GM18519 (cell line): Measurements from ENCODE around the gene TBKBP1.
"Not testable (repeated sequence)": the region's sequence is repeated elsewhere in the genome, so short reads cannot be mapped to it uniquely, and the experiment has no call there.

Experiments used
- ATAC-seq: cut with Tn5 transposase; IDR thresholded peaks from one replicate; pipeline ENCODE4 v1.9.1; 2021; ENCODE audit warnings: mild to moderate bottlenecking, moderate library complexity; ENCODE audit not compliant: unreplicated experiment, low FRiP score

Gene TBKBP1

GRCh38 chr17:47729476-47729875, 35.5 kb downstream of the TBKBP1 start:
- no peak for ATAC-seq

- no peak for ATAC-seq
Observed at GRCh38 chr17:47730681-47731080, 36.7 kb downstream of the TBKBP1 start.

- no peak for ATAC-seq
Observed at GRCh38 chr17:47731396-47731795, 37.4 kb downstream of the TBKBP1 start.

- ATAC-seq = no peak
Observed at GRCh38 chr17:47732399-47733046, 38.6 kb downstream of the TBKBP1 start.

- ATAC-seq = no peak
Observed at GRCh38 chr17:47733047-47733673, 39.2 kb downstream of the TBKBP1 start, which contains the start of gene TBX21. Gene TBX21, plus strand, starts transcription at chr17:47733236. Its CDS starts 219 bp downstream, at chr17:47733455.

- no peak for ATAC-seq
Observed at GRCh38 chr17:47733674-47734410, 39.9 kb downstream of the TBKBP1 start.

- no peak for ATAC-seq
Observed at GRCh38 chr17:47735139-47735464, 41.1 kb downstream of the TBKBP1 start.

- ATAC-seq = no peak
Observed at GRCh38 chr17:47735536-47736011, 41.6 kb downstream of the TBKBP1 start.

GRCh38 chr17:47736501-47737495, 42.8 kb downstream of the TBKBP1 start:
- ATAC-seq = no peak

GRCh38 chr17:47738178-47738577, 44.2 kb downstream of the TBKBP1 start:
- no peak for ATAC-seq

GRCh38 chr17:47739150-47739549, 45.2 kb downstream of the TBKBP1 start:
- ATAC-seq = no peak

- ATAC-seq = not testable (repeated sequence)
Observed at GRCh38 chr17:47739945-47740344, 46.0 kb downstream of the TBKBP1 start.

GRCh38 chr17:47741109-47741792, 47.3 kb downstream of the TBKBP1 start:
- ATAC-seq = no peak

- ATAC-seq = no peak
Observed at GRCh38 chr17:47741793-47742145, 47.8 kb downstream of the TBKBP1 start.

- ATAC-seq = no peak
Observed at GRCh38 chr17:47742319-47743181, 48.6 kb downstream of the TBKBP1 start.

- ATAC-seq = no peak
Observed at GRCh38 chr17:47744168-47745036, 50.4 kb downstream of the TBKBP1 start.

GRCh38 chr17:47745037-47745380, 51.0 kb downstream of the TBKBP1 start:
- no peak for ATAC-seq

- no peak for ATAC-seq
Observed at GRCh38 chr17:47751471-47751870, 57.5 kb downstream of the TBKBP1 start.
